C4-2B (cell line): ENCODE measurements around the gene TST.

Source experiments
- H3K27ac ChIP-seq: fragments of 450-650 bp; 2 replicates; pipeline ENCODE4 v1.5.1; 2017
- ZFX ChIP-seq: fragments of 450-650 bp; IDR thresholded peaks from 2 replicates; pipeline ENCODE4 v1.6.1; 2017
- TF ChIP-seq, protein P1 (sequence below): fragments of 450-650 bp; conservative IDR thresholded peaks from 2 replicates; pipeline ENCODE4 v1.5.1; 2017; ENCODE audit warnings: mild to moderate bottlenecking

The TST gene

DNA sequence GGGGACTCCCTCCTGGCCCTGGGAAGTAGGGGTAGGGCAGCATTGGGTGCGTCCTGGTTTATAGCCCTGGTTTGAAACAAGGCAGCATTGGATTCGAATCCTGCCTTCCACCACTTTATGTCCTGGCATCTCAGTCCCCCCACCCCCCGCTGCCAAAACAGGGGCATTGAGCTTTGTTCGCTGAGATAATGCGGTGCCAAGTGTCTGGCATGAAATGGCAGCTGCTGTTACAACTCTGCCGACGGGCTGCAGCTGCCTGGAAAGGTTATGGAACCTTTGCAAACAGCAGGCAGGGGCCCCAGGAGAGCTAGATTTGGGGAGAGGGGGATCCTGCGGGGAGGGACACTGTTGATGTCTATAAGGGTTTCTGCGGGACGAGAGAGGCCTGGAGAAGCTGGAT, 1.9 kb downstream of the TST start:
- TF ChIP-seq ZFX, result no peak
- TF ChIP-seq, protein P1, sequence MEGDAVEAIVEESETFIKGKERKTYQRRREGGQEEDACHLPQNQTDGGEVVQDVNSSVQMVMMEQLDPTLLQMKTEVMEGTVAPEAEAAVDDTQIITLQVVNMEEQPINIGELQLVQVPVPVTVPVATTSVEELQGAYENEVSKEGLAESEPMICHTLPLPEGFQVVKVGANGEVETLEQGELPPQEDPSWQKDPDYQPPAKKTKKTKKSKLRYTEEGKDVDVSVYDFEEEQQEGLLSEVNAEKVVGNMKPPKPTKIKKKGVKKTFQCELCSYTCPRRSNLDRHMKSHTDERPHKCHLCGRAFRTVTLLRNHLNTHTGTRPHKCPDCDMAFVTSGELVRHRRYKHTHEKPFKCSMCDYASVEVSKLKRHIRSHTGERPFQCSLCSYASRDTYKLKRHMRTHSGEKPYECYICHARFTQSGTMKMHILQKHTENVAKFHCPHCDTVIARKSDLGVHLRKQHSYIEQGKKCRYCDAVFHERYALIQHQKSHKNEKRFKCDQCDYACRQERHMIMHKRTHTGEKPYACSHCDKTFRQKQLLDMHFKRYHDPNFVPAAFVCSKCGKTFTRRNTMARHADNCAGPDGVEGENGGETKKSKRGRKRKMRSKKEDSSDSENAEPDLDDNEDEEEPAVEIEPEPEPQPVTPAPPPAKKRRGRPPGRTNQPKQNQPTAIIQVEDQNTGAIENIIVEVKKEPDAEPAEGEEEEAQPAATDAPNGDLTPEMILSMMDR, result no peak
- no peak overlapping the region for H3K27ac ChIP-seq

DNA sequence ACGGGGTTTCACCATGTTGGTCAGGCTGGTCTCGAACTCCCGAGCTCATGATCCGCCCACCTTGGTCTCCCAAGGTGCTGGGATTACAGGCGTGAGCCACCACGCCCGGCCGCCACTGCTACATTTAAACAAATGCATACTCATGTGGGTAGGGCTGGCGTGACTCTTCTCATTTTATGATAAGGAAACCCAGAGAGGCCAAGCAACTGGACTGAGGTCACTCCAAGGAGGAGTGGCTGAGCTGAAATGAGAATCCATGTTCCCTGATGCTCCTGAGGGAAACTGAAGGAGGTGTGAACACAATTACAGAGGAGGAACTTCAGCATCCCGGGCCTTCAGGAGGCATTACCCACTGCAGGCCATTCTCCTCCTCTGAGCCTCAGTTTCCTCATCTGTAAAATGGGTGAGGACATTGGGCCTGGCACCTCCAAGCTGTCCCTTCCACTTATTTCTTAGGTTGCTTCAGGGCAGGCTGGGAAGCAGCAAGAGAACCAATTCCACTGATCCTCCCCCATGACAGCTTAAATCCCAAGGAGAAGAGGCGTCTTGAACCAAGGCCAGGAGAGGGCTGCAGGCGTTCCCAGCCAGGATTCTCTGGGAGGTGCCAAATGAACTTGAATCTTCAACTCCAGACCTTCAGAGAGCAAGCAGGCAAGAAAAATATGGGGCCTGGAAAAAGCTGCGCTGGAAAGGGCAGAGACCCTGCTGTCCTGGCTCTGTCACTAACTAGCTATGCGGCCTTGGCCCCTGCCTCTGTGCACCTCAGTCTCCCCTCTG, 2.9 kb downstream of the TST start:
- TF ChIP-seq, protein P1, result no peak
- no peak for TF ChIP-seq ZFX
- H3K27ac ChIP-seq, result no peak overlapping the region

DNA sequence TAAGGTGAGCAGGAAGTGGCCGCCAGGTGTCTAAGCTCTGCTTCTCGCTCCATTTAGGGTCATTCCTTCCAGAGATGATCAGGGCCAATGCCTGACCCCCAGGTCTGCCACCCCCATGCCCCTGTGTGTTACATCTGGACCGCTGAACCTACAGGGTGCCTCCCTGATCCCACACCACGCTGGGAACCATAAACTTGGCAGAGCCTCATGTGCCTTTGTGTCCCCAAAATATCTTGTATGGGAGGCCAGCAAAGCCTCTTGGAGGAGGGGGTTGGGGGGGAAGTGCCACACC, 3.7 kb downstream of the TST start:
- H3K27ac ChIP-seq, result no peak overlapping the region

DNA sequence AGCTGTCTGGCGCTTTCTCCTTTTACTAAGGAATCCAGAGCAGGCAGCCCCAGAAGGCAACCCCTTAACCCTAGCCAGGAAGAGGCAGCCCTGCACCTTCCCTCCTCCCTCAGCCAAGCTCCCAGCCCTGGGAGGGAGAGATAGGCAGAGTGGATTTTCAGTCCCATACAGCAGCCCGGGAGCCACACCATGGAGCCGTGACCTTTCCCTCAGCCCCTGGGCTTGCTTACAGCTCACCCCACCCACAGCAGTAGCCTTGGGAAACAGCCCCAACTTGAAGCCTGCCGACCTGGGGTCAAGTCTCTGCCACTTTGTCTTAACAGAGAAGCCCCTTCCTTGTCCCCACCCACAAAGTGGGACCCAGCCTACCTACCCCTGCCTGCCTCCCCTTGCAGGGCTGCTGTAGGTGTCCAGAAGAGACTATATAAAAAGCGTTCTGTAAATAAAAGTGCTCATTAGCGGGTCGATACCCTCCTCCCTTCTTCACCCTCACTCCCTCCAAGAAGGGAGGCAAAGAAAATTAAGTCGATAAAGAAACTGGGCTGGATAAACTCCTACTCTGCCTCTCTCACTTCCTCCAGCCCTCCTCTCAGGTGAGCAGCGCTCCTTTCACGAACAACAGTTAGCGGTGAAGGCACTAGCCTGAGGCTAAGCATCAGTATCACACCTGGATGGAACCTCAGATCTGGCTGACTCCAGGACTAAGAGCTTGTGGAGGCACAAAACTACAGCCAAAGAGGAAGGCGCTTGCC, 4.2 kb downstream of the TST start:
- H3K27ac ChIP-seq, result no peak overlapping the region
- no peak for TF ChIP-seq ZFX
- TF ChIP-seq, protein P1, result no peak

More for the DNA sequence above, 3.7 kb downstream of the TST start:
- TF ChIP-seq ZFX, result no peak

DNA sequence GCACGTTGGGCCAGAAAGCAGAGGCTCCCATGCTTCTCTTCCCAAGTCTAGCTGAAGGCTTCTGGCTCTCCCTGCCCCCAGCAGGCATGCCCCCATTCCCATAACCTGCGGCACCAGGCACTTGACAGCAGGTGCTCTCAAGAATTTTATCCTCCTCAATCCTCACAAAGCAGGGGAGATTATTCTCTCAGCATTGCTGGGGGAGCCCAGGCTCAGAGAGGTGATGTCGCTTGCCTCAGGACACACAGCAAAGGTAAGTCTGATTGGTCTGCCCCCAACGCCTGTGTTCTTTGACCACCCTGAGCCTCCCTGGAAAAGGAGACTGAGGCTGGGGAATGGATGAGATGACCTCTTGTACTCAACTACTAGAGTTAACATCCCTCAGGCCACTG, 4.8 kb downstream of the TST start:
- no peak overlapping the region for H3K27ac ChIP-seq

GRCh38 chr22:37012956-37013355, 6.3 kb downstream of the TST start:
- no peak for TF ChIP-seq ZFX
- TF ChIP-seq, protein P1, result no peak

More for the DNA sequence above, 4.8 kb downstream of the TST start:
- TF ChIP-seq ZFX, result no peak
- TF ChIP-seq, protein P1, result no peak

GRCh38 chr22:37012262-37012904, 6.9 kb downstream of the TST start:
- no peak for TF ChIP-seq ZFX
- TF ChIP-seq, protein P1, result no peak
- H3K27ac ChIP-seq, result no peak overlapping the region

More at GRCh38 chr22:37012956-37013355, 6.3 kb downstream of the TST start:
- no peak overlapping the region for H3K27ac ChIP-seq
